Stimulated activated CD8-positive, alpha-beta memory T cell treated with anti-CD3 and anti-CD28 coated beads, Interleukin-12 subunit alpha, Interleukin-12 subunit beta, amount 100 ng/mL, for 24 hours (primary cell): Measurements from ENCODE around the gene ADH1C.
"Not testable (repeated sequence)": the region's sequence is repeated elsewhere in the genome, so short reads cannot be mapped to it uniquely, and the experiment has no call there.

Experiments
- DNase-seq: peaks from one replicate; pipeline ENCODE4 v3.0.0-alpha.2; 2020; ENCODE audit errors: extremely low read depth

ADH1C gene

GRCh38 chr4:99352602-99353537, at the start of gene ADH1C:
Gene ADH1C (minus strand): TSS chr4:99352746. CDS start chr4:99352675, 71 bp downstream.
- DNase-seq = no peak

GRCh38 chr4:99400831-99401230, 48.3 kb upstream of the ADH1C start:
- no peak for DNase-seq

- no peak for DNase-seq
Measured at GRCh38 chr4:99399017-99399416, 46.5 kb upstream of the ADH1C start.

- DNase-seq = no peak
Measured at GRCh38 chr4:99395595-99396364, 43.2 kb upstream of the ADH1C start.

- no peak for DNase-seq
Measured at GRCh38 chr4:99394896-99395295, 42.4 kb upstream of the ADH1C start.

- DNase-seq = no peak
Measured at GRCh38 chr4:99390055-99390454, 37.5 kb upstream of the ADH1C start.

GRCh38 chr4:99389606-99390005, 37.1 kb upstream of the ADH1C start:
- DNase-seq = no peak

- DNase-seq = no peak
Measured at GRCh38 chr4:99383833-99384392, 31.4 kb upstream of the ADH1C start.

- no peak for DNase-seq
Measured at GRCh38 chr4:99383399-99383798, 30.9 kb upstream of the ADH1C start.

GRCh38 chr4:99382745-99383360, 30.3 kb upstream of the ADH1C start:
- no peak for DNase-seq

GRCh38 chr4:99381588-99382175, 29.1 kb upstream of the ADH1C start:
- no peak for DNase-seq

GRCh38 chr4:99379571-99379970, 27.0 kb upstream of the ADH1C start:
- DNase-seq = no peak

GRCh38 chr4:99378876-99379275, 26.3 kb upstream of the ADH1C start:
- no peak for DNase-seq

GRCh38 chr4:99377341-99377740, 24.8 kb upstream of the ADH1C start:
- DNase-seq = not testable (repeated sequence)

- not testable (repeated sequence) for DNase-seq
Measured at GRCh38 chr4:99372464-99372863, 19.9 kb upstream of the ADH1C start.

- not testable (repeated sequence) for DNase-seq
Measured at GRCh38 chr4:99367817-99368216, 15.3 kb upstream of the ADH1C start.

GRCh38 chr4:99366491-99366890, 13.9 kb upstream of the ADH1C start:
- DNase-seq = no peak

- no peak for DNase-seq
Measured at GRCh38 chr4:99362768-99363167, 10.2 kb upstream of the ADH1C start.

GRCh38 chr4:99361899-99362275, 9.3 kb upstream of the ADH1C start:
- DNase-seq = no peak

- DNase-seq = no peak
Measured at GRCh38 chr4:99361268-99361898, 8.8 kb upstream of the ADH1C start.
